ENCODE results near the gene THOP1.

DNA sequence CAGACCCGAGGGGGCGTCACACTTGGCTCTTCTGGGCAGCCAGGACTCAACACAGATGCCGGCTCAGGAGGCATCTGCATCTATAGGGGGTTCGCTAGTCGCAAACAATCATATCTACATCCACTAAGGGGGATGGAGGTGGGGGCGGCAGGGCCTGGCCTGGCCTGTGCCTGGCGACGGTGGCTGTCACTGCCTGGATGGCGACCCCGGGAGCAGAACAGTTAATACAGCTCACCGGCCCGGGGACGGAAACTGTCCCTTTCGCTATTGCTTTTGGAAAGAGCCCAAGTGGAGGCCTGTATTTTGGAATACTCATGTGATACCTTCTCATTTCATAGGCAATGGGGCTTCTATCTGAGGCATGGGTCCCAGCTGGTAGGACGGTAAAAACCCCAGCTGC lies 19.9 kb upstream of the THOP1 start:
- TF ChIP-seq CTCF (IDR thresholded peaks at IDR 0.05) (no peak), POLR2A (IDR thresholded peaks at IDR 0.05; ENCODE audit: low read length) (no peak)

Data from A549 (cell line).